IMR-90 (cell line): ENCODE measurements around the gene LENG9. TPM values are rescaled to one million over a fixed set of nuclear protein-coding genes. Genes with fewer than 3 reads are reported as not detected.

Experiments
- USF2 ChIP-seq: fragments of 150-350 bp; IDR thresholded peaks from 2 replicates; pipeline ENCODE4 v1.6.1; 2017; ENCODE audit warnings: mild to moderate bottlenecking, antibody characterized with exemption, low read length, low read depth
- polyA plus RNA-seq, 3 experiments: library from polyadenylated mRNA; depleted of rRNA; stranded (reverse); fragments of >200 nt; gene quantifications; 2 replicates each; pipeline ENCODE4 v1.2.3, GENCODE V29; 2012; ENCODE audit warnings: low replicate concordance in 1 of 3
- total RNA-seq: library from RNA; depleted of rRNA; stranded (reverse); fragments of >200 nt; gene quantifications from 2 replicates; pipeline ENCODE4 v1.2.3, GENCODE V29; 2012

The LENG9 gene
- total and polyA plus RNA-seq, 2 of the 4 experiments (the other 2 are of a cell fraction) = 0.94 to 1.1 TPM

GRCh38 chr19:54460230-54461005 is 3.2 kb downstream of the LENG9 start (continued):
- TF ChIP-seq USF2 = no peak
